Gastrocnemius medialis (tissue), 4 donors: ENCODE data around the gene METAP1D. TPM values are rescaled to one million over a fixed set of nuclear protein-coding genes. Genes with fewer than 3 reads are reported as not detected.

ENCODE experiments used
- ATAC-seq, 2 donors: fragments of 150-250 bp; one replicate each; pipeline ENCODE4 v1.9.1; 2016
- DNase-seq, 2 donors: peaks; one replicate each; pipeline ENCODE4 v3.0.0-alpha.2; 2019
- H3K27ac ChIP-seq, 4 donors: fragments of 200-600 bp; sonication (generic); 1 replicate in 1 of 4; 2 replicates in 3 of 4; pipeline ENCODE4 v1.5.1; 2016 to 2018; ENCODE audit warnings: mild to moderate bottlenecking in 2 of 4, moderate library complexity in 1 of 4
- H3K27me3 ChIP-seq, 3 donors: fragments of 200-600 bp; sonication (generic) in 2 of 3; 1 replicate in 1 of 3; 2 replicates in 2 of 3; pipeline versions ENCODE4 v1.5.1 to v1.6.0; 2016 to 2019; ENCODE audit warnings: mild to moderate bottlenecking in 1 of 3, moderate library complexity in 1 of 3
- H3K36me3 ChIP-seq, 2 donors: fragments of 200-600 bp; sonication (generic) in 1 of 2; one replicate each; pipeline ENCODE4 v1.5.1; 2017 to 2018
- H3K4me1 ChIP-seq, 2 donors: fragments of 200-600 bp; sonication (generic) in 1 of 2; one replicate each; pipeline ENCODE4 v1.5.1; 2016 to 2017; ENCODE audit warnings: mild to moderate bottlenecking in 2 of 2
- H3K4me3 ChIP-seq, 4 donors: fragments of 200-600 bp; sonication (generic) in 3 of 4; 1 replicate in 1 of 4; 2 replicates in 3 of 4; pipeline ENCODE4 v1.5.1; 2016 to 2019; ENCODE audit warnings: mild to moderate bottlenecking in 2 of 4
- H3K9me3 ChIP-seq, 3 donors: fragments of 200-600 bp; sonication (generic) in 2 of 3; 1 replicate in 1 of 3; 2 replicates in 2 of 3; pipeline ENCODE4 v1.5.1; 2016 to 2019
- POLR2A ChIP-seq, 2 donors: fragments of 450-650 bp; IDR thresholded peaks; one replicate each; pipeline ENCODE4 v1.6.1; 2017; ENCODE audit warnings: antibody characterized with exemption in 2 of 2, mild to moderate bottlenecking in 2 of 2, moderate library complexity in 2 of 2
- in situ Hi-C, 4 donors: fragments of 200-750 bp; cut with MboI; loops; one replicate each; pipeline versions ENCODE4 v1.15.0 to v1.8.0; 2017; ENCODE audit warnings: low sequenced_read_pairs in 4 of 4
- intact Hi-C: fragments of 100-400 bp; cut with DNase I; formaldehyde crosslinking; loops from one replicate; pipeline ENCODE4 v1.15.1; 2023; ENCODE audit warnings: low total_unique reads
- total RNA-seq, 4 donors: library from RNA; depleted of rRNA; stranded (reverse); fragments of >200 nt; gene quantifications; one replicate each; pipeline versions ENCODE4 v1.1.0 to v1.2.3, GENCODE V29; 2016
- TF ChIP-seq, protein P1 (sequence below), 5 experiments: fragments of 450-650 bp in 3 of 5; fragments of 200-600 bp in 2 of 5; sonication (generic) in 2 of 5; IDR thresholded peaks in 4 of 5; conservative IDR thresholded peaks in 1 of 5; 1 replicate in 4 of 5; 2 replicates in 1 of 5; pipeline ENCODE4 v1.5.1; 2016 to 2019; ENCODE audit warnings: antibody characterized with exemption in 5 of 5, mild to moderate bottlenecking in 3 of 5, moderate library complexity in 3 of 5

Gene METAP1D
- total RNA-seq, 4 donors from 2014 or later, result 4.3 to 14.3 (median 9.7) TPM

DNA sequence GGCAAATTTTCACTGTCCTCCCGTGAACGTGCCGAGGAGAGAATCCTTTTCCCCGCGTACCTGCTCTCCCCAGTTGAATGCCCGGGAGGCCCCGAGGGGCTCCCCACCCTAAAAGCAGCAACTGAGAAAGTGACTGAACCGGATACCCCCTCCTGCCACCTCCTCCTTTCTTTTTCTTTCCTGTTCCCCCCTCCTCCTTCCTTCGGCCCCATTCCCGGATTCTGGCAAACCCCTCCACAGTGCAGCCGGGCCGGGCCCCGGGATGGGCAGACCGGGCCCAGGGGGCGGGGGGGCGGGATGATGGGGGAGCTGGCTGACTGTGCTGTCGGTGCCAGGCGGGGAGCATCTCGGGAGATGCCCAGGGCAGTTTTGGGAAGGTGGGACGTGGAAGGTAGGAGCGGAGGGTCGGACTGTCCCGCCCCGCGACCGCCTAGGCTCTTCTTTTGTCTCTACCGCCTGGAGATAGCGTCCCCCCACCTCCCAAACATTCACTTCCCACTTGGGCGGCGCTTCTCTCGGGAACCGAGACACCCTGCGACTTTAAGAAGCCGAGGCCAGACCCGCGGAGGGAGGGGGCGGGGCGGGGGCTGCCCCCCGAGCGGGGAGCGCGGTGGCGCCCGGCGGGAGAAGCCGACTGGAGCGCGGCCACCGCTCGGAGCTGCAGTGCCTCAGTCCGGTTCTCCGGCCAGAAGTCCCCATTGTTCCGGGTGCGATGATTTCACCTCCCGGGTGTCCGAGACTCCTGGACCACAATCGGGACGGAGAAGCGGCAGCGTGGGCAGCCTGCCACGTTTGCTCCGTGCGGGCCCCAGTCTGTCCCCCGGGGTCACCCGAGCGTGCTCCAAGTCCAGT, 94.8 kb downstream of the METAP1D start:
- H3K9me3 ChIP-seq, result no peaks in the 10 kb centered on the region
- H3K27me3 ChIP-seq, result peaks cover 97 to 100% (median 100%) of the 10 kb centered on the region in 3 donors
- intact Hi-C loops, result loop anchor here (5.0 kb wide), 1 partner anchor 97 kb away; the partner anchor contains the start of gene METAP1D
- no peaks in the 10 kb centered on the region for H3K36me3 ChIP-seq
- no peak for DNase-seq
- no peak overlapping the region for H3K27ac ChIP-seq
- in situ Hi-C loops, result loop anchor here in 1 of 4 donors (25.0 kb wide), 1 partner anchor 282 kb away; no protein-coding TSS in a partner anchor
- ATAC-seq, result no peak
- peaks cover 23 to 43% of the 10 kb centered on the region in 2 donors for H3K4me1 ChIP-seq
- TF ChIP-seq, protein P1, sequence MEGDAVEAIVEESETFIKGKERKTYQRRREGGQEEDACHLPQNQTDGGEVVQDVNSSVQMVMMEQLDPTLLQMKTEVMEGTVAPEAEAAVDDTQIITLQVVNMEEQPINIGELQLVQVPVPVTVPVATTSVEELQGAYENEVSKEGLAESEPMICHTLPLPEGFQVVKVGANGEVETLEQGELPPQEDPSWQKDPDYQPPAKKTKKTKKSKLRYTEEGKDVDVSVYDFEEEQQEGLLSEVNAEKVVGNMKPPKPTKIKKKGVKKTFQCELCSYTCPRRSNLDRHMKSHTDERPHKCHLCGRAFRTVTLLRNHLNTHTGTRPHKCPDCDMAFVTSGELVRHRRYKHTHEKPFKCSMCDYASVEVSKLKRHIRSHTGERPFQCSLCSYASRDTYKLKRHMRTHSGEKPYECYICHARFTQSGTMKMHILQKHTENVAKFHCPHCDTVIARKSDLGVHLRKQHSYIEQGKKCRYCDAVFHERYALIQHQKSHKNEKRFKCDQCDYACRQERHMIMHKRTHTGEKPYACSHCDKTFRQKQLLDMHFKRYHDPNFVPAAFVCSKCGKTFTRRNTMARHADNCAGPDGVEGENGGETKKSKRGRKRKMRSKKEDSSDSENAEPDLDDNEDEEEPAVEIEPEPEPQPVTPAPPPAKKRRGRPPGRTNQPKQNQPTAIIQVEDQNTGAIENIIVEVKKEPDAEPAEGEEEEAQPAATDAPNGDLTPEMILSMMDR (IDR thresholded peaks at IDR 0.05 in 4 of 5, conservative IDR thresholded peaks at IDR 0.05 in 1 of 5), result no peak
- TF ChIP-seq POLR2A (IDR thresholded peaks at IDR 0.05), result no peak
- peak overlapping the region; percentile 45 to 71 (median 48) for H3K4me3 ChIP-seq

DNA sequence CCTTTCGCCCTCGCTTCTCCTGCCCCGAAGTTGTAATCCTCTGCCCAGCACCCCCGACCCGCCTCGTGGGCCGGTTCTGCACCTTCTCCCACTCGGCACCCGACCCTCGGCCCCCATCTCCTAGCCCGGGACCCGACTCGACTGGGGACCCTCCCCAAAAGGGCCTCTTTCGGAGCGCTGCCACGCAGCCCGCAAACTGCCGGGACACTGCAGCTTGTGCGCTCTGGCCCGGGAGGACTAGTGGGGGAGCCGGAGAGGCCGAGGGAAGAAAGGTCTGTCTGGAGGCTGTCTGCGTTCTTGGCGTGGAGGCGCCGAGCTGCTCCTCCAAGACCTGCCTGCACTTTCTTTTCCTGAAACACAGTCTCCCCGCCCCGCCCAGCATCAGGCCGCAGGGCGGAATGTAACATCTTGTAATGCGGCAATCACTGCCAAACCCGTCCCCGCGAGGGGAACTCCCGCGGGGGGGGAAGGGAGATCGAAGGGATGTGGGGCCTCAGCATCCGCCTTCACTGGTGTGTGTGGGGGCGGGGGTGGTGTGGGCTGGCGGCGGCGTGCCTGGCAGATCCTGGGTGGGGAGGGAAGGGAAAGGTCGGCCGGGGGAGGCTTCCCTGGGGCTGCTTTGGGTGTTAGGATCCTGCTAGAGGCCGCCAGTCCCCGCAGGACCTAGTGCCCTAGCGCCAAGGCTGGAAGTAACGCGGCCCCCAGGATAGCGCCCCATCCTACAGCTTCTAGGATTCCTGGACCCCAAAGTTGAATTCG, 95.6 kb downstream of the METAP1D start:
- DNase-seq (no peak), ATAC-seq (no peak)
- TF ChIP-seq, protein P1 (IDR thresholded peaks at IDR 0.05 in 4 of 5, conservative IDR thresholded peaks at IDR 0.05 in 1 of 5), result no peak
- no peak for TF ChIP-seq POLR2A (IDR thresholded peaks at IDR 0.05)
- no peak overlapping the region for H3K27ac ChIP-seq
- in situ Hi-C loops, result loop anchor here in 1 of 4 donors (25.0 kb wide), 1 partner anchor 283 kb away; no protein-coding TSS in a partner anchor
- H3K9me3 ChIP-seq, result no peaks in the 10 kb centered on the region
- H3K27me3 ChIP-seq, result peaks cover 97 to 100% (median 100%) of the 10 kb centered on the region in 3 donors
- no peaks in the 10 kb centered on the region for H3K36me3 ChIP-seq
- intact Hi-C loops, result loop anchor here (5.0 kb wide), 1 partner anchor 98 kb away; the partner anchor contains the start of gene METAP1D
- peaks cover 23 to 49% of the 10 kb centered on the region in 2 donors for H3K4me1 ChIP-seq
- peak overlapping the region; percentile 45 to 71 (median 48) for H3K4me3 ChIP-seq

DNA sequence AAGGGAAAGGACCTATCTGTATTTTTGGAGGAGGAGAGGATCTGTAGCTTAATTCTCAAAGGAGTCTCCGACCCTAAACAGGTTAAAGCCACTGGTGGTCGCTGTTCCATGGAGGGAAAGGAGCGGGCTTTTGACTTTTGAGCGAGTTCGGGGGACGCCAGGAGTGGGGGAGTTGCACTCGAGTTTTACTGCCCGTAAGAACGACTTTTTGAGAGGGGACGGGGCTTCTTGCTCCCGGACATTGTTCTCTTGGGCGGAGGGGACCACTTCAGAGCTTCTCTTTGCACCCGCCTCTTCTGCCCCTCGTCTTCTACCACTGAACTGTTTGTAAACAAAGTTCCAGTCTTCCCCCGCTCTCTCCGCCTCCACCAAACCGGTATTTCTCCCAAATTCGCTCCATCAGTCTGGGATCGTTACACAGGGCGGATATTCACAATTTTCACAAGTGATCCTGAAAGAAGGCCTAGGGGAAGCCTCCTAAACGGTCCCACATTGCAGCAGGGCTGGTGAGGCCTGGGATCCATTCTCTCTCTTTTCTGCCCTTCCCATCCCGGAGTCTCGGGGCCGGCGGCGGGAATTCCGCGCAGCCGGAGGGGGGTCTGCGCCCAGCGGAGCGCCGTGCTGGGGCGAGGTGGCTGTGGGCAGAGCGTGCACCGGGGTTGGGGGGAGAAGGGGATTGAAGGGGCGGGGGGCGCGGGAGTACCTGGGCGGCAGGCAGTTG, 96.3 kb downstream of the METAP1D start:
- peaks cover 97 to 100% (median 100%) of the 10 kb centered on the region in 3 donors for H3K27me3 ChIP-seq
- ATAC-seq (no peak), DNase-seq (no peak)
- TF ChIP-seq POLR2A (IDR thresholded peaks at IDR 0.05), result no peak
- TF ChIP-seq, protein P1 (IDR thresholded peaks at IDR 0.05 in 4 of 5, conservative IDR thresholded peaks at IDR 0.05 in 1 of 5), result peak in 1 of 5 experiments; percentile 10
- intact Hi-C loops (loop anchor here (5.0 kb wide), 1 partner anchor 99 kb away; the partner anchor contains the start of gene METAP1D), in situ Hi-C loops (loop anchor here in 1 of 4 donors (25.0 kb wide), 1 partner anchor 284 kb away; no protein-coding TSS in a partner anchor)
- no peaks in the 10 kb centered on the region for H3K9me3 ChIP-seq
- peaks cover 27 to 54% of the 10 kb centered on the region in 2 donors for H3K4me1 ChIP-seq
- no peak overlapping the region for H3K27ac ChIP-seq
- no peaks in the 10 kb centered on the region for H3K36me3 ChIP-seq
- peak overlapping the region; percentile 9 to 71 (median 41) for H3K4me3 ChIP-seq
